ENCODE results near the gene LRRC45. TPM values are rescaled to one million over a fixed set of nuclear protein-coding genes. Genes with fewer than 3 reads are reported as not detected.

LRRC45 gene
- total RNA-seq, 1 experiment from 2014 or later, result 21.3 TPM

DNA sequence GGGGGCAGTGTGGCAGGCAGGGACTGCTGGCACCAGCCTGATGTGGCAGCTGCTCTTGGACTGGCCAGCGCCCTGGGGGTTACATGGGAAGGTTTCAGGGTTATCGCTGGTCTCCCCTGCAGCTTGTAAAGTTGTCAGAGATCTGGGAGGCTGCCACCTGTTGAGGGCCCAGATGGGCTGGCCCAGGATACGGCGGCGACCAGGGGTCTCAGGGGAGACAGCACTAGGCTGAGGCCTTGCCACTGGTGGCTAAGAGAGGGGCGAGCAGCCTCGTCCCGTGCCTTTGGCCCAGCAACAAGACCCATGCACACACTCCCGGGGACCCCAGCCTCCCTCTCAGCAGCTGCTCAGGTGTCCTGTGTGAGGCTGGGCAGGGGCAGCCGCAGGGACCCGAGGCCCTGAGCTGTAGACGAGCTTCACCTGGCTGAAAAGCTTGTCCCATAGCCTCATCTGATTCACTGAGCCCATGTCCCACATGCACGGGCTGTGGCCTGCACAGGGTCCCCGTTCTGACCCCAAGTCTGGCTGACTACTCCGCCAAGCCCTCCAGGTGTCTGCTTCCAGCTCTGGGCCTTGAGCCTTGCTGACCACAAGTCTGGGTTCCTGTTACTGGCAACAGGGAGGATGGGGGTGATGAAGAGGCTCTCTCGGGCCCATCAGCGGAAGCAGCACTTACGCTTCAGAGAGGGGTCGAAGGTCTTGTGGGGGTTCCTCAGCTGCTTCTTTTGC lies 36.3 kb downstream of the LRRC45 start:
- H3K27me3 ChIP-seq, result no peaks in the 10 kb centered on the region
- DNase-seq, result no peak
- H3K9me3 ChIP-seq (replicated peaks), result no peaks in the 10 kb centered on the region

DNA sequence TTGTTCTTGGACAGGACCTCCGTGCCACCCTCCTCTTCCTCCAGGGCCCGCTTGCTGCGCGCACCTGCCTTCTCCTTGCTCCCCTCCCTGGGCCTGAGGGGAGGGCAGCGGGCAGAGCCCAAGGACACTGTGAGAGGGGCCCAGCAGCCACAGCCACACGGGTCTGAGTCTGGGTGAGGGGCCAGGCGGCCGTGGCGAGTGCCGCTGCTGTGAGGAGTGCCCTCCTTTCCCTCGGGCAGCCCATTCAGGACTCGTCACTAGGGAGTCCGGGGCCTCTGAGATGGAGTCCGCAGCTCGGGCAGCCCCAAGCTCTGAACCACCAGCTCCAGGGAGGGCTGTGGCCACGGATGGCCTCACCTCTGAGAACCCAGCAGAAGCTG lies 36.9 kb downstream of the LRRC45 start:
- Histone ChIP-seq H3K36me3 (peaks cover 56% of the 10 kb centered on the region), H3K4me3 (no peak overlapping the region), H3K27ac (no peak overlapping the region), H3K4me1 (peaks cover 8% of the 10 kb centered on the region; the same call in 1 of the 2 replicates), H3K9me3 (replicated peaks) (no peaks in the 10 kb centered on the region), H3K27me3 (no peaks in the 10 kb centered on the region)
- DNase-seq, result no peak

More for the DNA sequence above, 36.3 kb downstream of the LRRC45 start:
- H3K36me3 ChIP-seq, result peaks cover 61% of the 10 kb centered on the region
- peaks cover 3% of the 10 kb centered on the region; the same call in 1 of the 2 replicates for H3K4me1 ChIP-seq
- H3K27ac ChIP-seq, result no peak overlapping the region
- H3K4me3 ChIP-seq, result no peak overlapping the region

DNA sequence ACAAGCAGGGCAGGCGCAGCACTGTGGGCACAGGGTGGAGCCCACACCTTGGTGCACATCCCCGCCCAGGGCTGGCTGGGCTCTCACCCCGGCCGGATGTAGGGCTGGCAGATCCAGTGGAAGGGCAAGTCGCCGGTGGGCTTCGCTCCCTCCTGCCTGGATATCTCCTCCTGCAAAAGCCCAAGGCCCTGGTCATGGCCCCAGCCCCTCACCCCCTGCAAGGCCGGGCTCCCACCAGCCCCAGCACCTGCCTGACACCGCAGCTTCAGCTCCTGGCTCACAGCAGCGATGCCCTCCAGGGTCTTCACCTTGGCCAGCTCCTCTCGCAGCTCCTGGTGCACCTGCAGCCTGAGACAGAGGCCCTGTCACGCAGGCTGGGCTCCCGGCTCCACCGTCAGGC lies 37.5 kb downstream of the LRRC45 start:
- H3K4me3 ChIP-seq, result no peak overlapping the region
- no peaks in the 10 kb centered on the region for H3K27me3 ChIP-seq
- peaks cover 9% of the 10 kb centered on the region; the same call in 1 of the 2 replicates for H3K4me1 ChIP-seq
- H3K9me3 ChIP-seq (replicated peaks), result no peaks in the 10 kb centered on the region
- no peak overlapping the region for H3K27ac ChIP-seq
- DNase-seq, result no peak
- peaks cover 51% of the 10 kb centered on the region for H3K36me3 ChIP-seq

GRCh38 chr17:82061047-82061925 lies 38.2 kb downstream of the LRRC45 start:
- H3K4me1 ChIP-seq, result peaks cover 14% of the 10 kb centered on the region; the same call in 1 of the 2 replicates
- no peak overlapping the region for H3K27ac ChIP-seq
- peaks cover 45% of the 10 kb centered on the region for H3K36me3 ChIP-seq
- no peak for DNase-seq
- H3K27me3 ChIP-seq, result no peaks in the 10 kb centered on the region
- no peaks in the 10 kb centered on the region for H3K9me3 ChIP-seq (replicated peaks)
- H3K4me3 ChIP-seq, result no peak overlapping the region

DNA sequence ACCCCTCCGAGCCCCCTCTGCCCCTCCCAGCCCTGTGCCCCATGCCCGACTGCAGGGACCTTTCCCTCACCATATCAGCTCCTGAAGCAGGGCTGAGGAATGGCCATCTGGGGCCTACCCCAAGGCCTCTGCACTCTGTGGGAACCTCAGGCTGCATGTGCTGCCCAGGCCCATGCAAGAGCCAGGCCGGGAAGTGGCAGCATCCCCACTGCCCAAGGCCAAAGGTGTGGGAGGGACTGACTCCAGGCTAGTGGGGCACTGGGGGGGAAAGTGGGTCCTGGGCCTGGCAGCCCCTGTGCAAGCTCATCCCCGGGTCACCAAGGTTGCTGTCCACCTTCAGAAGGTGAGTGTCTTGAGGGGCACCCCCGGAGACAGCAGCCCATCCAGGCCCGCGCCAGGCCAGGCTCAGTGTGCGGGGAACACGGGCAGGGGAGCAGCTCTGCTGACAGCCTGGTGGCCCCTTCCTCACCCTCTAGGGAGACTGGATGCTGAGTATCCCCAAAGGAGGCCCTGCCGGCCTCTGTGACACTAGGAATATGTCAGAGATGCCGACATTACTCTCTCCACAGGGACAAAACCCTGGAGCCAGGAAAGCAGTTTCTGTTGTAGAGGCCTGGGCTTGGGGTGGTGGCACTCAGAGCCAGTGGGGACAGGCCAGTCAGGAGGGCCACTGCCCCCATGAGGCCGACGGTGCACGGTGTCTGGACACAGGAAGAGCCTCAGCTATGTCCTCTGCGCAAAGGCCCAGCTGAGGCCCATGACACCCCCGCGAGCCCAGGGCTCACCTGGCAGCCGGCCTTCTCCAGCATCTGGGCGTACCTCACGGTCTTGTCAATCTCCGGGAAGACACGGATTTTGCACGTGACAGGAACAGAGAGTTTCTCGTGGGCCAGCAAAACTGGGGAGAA lies 39.2 kb downstream of the LRRC45 start:
- peaks cover 14% of the 10 kb centered on the region; the same call in 1 of the 2 replicates for H3K4me1 ChIP-seq
- no peaks in the 10 kb centered on the region for H3K9me3 ChIP-seq (replicated peaks)
- H3K27ac ChIP-seq, result no peak overlapping the region
- DNase-seq, result no peak
- H3K27me3 ChIP-seq, result no peaks in the 10 kb centered on the region
- peaks cover 34% of the 10 kb centered on the region for H3K36me3 ChIP-seq
- no peak overlapping the region for H3K4me3 ChIP-seq

DNA sequence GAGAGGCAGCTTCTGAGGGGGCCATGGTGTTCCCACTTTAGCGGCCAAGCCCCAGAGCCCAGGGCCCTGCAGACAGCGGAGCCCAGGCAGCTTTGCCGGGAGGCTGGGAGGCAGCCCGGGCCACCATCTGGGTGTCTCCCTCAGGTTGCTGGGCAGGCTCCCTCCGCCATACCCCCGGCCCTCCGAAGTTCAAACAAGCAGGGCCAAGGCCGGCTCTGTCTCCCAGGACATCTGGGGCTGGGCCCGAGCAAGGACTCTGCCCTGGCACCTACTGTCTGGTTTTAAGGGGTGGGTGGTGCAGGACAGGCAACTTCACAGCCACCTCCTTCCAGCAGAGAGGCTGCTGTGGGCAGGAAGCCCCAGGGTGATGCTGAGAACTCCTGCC lies 39.9 kb downstream of the LRRC45 start:
- no peaks in the 10 kb centered on the region for H3K27me3 ChIP-seq
- no peak overlapping the region for H3K4me3 ChIP-seq
- H3K36me3 ChIP-seq, result peaks cover 28% of the 10 kb centered on the region
- no peak overlapping the region for H3K27ac ChIP-seq
- DNase-seq, result no peak
- peaks cover 14% of the 10 kb centered on the region; the same call in 1 of the 2 replicates for H3K4me1 ChIP-seq
- no peaks in the 10 kb centered on the region for H3K9me3 ChIP-seq (replicated peaks)

DNA sequence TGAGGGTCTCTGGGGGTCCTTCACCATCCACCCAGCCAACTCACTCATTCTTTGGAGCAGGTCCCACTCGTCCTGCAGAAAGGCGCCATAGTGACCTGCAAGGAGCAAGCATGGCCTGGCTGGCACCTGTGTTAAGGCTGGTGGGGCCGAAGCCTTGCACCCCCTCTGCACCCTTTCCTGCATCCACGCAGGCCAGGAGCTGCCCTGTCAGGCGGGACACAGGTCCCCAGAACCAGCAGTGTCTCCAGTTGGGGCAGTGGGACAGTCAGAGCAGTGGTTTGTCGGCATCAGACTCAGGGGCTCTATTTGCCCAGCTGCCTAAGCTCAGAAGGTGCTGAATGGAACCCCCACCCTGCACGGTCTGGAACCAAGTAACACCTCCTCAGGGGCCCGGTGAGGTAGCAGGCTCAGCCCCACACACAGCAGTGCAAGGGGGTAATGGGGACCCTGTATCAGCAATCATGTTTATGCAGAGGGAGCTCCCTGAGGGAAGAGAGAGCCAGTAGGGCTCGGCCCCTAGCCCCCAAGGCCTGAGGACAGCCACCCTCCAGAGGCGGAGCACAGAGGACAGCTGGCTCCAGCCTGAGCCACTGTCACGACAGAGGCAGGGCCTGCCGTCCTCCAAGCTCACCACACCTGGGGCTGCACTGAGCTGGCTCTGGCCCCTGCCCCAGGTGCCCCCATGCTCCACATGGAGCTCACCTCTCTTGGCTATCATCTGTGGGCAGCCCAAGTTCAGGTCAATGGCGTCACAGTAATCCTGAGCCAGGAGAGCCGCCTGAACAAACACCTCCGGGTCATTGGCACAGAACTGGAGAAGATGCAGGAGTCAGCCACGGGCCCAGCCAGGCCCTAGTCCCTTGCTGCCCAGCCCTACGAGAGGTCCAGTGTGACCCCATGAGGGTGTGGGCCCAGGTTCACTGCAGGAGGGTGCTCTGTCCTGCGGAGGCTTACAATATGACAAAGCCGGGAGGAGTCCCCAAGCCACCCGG lies 40.6 kb downstream of the LRRC45 start:
- no peaks in the 10 kb centered on the region for H3K9me3 ChIP-seq (replicated peaks)
- DNase-seq, result no peak
- H3K27me3 ChIP-seq, result no peaks in the 10 kb centered on the region
- no peak overlapping the region for H3K27ac ChIP-seq
- peaks cover 14% of the 10 kb centered on the region; the same call in 1 of the 2 replicates for H3K4me1 ChIP-seq
- peaks cover 21% of the 10 kb centered on the region for H3K36me3 ChIP-seq
- H3K4me3 ChIP-seq, result no peak overlapping the region

- Histone ChIP-seq H3K36me3 (peaks cover 18% of the 10 kb centered on the region), H3K4me3 (peak overlapping the region; percentile 97), H3K9me3 (replicated peaks) (no peaks in the 10 kb centered on the region), H3K4me1 (peaks cover 12% of the 10 kb centered on the region; the same call in 1 of the 2 replicates), H3K27ac (no peak overlapping the region; the same call in 1 of the 2 replicates), H3K27me3 (no peaks in the 10 kb centered on the region)
- DNase-seq, result no peak
These were observed 41.5 kb downstream of the LRRC45 start for GRCh38 chr17:82064433-82065192.

GRCh38 chr17:82065193-82065637 lies 42.1 kb downstream of the LRRC45 start:
- Histone ChIP-seq H3K27ac (peak overlapping the region; percentile 26; the same call in 1 of the 2 replicates), H3K36me3 (peaks cover 18% of the 10 kb centered on the region), H3K27me3 (no peaks in the 10 kb centered on the region), H3K4me1 (peaks cover 10% of the 10 kb centered on the region; the same call in 1 of the 2 replicates), H3K4me3 (peak overlapping the region; percentile 97), H3K9me3 (replicated peaks) (no peaks in the 10 kb centered on the region)
- peak in 1 of 2 experiments; percentile 54 for DNase-seq

DNA sequence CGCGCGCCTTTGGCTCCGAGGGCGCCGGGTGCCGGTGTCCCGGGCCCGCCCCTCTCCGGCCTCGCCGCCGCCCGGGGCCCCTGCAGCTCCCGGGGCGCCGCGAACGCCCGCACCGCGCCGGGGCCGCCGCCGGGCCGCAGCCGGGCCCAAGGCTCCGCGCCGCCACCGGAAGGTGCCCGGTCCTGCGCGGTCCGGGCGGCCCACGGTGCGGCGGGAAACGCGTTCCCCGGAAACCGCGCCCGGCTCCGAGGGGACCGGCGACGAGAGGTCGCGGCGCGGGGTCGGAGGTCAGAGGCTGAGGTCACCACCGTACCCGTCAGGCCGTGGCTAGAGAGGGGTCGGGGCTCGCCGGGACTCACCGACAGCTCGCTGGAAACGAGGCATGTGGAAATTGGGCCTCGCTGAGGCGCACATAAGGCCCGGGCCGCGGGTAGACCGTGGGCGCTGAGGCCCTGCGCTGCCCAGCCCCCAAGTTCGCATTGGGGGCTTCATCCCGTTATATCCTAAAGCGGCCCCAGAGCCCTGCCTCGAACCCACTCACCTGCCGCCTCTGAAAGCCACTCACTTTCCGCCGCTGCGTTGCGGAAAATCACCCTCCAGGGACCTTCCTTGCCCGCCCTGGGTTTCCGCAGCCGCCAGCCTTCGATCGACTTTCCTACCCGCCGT lies 42.7 kb downstream of the LRRC45 start, which contains the start of gene DUS1L:
Gene DUS1L (minus strand): TSS at position 167 of the 666 bp plus-strand sequence. CDS start 745 bp downstream, outside the sequence.
- no peaks in the 10 kb centered on the region for H3K27me3 ChIP-seq
- no peaks in the 10 kb centered on the region for H3K9me3 ChIP-seq (replicated peaks)
- peaks cover 10% of the 10 kb centered on the region; the same call in 1 of the 2 replicates for H3K4me1 ChIP-seq
- DNase-seq, result peak; percentile 63 to 76
- H3K27ac ChIP-seq, result peak within 1 kb of the TSS; percentile 31; the same call in 1 of the 2 replicates
- peak within 1 kb of the TSS; percentile 97 for H3K4me3 ChIP-seq
- H3K36me3 ChIP-seq, result peaks cover 14% of the 10 kb centered on the region

- Histone ChIP-seq H3K9me3 (replicated peaks) (no peaks in the 10 kb centered on the region), H3K27ac (no peak overlapping the region), H3K4me3 (no peak overlapping the region), H3K27me3 (no peaks in the 10 kb centered on the region), H3K4me1 (peaks cover 5% of the 10 kb centered on the region; the same call in 1 of the 2 replicates), H3K36me3 (no peaks in the 10 kb centered on the region)
- no peak for DNase-seq
These were observed 47.5 kb downstream of the LRRC45 start for GRCh38 chr17:82070611-82071010.

DNA sequence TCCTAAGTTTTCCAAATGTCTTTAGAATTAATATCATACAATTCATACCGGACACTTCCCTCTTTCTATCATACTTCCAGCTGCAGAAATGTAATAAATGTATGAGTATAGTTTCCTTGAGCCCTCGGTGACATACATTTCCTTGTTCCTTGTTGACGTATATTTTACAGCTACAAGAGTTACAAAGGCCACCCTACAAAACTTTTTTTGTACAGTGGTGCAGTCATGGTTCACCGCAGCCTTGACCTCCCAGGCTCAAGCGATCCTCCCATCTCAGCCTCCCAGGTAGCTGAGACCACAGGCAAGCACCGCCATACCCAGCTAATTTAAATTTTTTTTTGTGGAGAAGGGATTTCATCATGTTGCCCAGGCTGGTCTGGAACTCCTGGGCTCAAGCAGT lies 49.7 kb downstream of the LRRC45 start:
- Histone ChIP-seq H3K27me3 (no peaks in the 10 kb centered on the region), H3K4me3 (no peak overlapping the region), H3K9me3 (replicated peaks) (no peaks in the 10 kb centered on the region), H3K4me1 (no peaks in the 10 kb centered on the region), H3K27ac (no peak overlapping the region), H3K36me3 (0 out of 2 replicates have a peak, but pooled peaks cover under 1% of the 10 kb centered on the region)
- no peak for DNase-seq
